ENCODE measurements around the gene PRRG4. TPM values are rescaled to one million over a fixed set of nuclear protein-coding genes. Genes with fewer than 3 reads are reported as not detected.

PRRG4 gene
- total and polyA plus RNA-seq, 2 donors (not counting 3 experiments of a cell fraction or from before 2014, with no cell fraction given), result 0.09 TPM; not detected in 1

- Histone ChIP-seq H3K27me3 (ENCODE audit: control insufficient read depth in 2 of 2, insufficient read depth in 2 of 2, low read length in 2 of 2) (no peaks in the 10 kb centered on the region), H3K9me3 (replicated peaks; ENCODE audit: control insufficient read depth, insufficient read depth, low read length) (no peaks in the 10 kb centered on the region), H3K4me1 (ENCODE audit: control insufficient read depth, extremely low read depth, insufficient read depth, low read length) (peaks cover 13% of the 10 kb centered on the region), H3K79me2 (ENCODE audit: control insufficient read depth, insufficient read depth, low read length) (peaks cover 27% of the 10 kb centered on the region), H3K4me3 (replicated peaks in 1 of 3; ENCODE audit: insufficient read depth in 1 of 3, low read depth in 1 of 3, low read length in 3 of 3) (no peak overlapping the region), H3K9ac (replicated peaks; ENCODE audit: extremely low read depth, insufficient read depth, low read length) (no peak overlapping the region), H3K4me2 (ENCODE audit: insufficient read depth, low read length) (no peak overlapping the region), H2AFZ (ENCODE audit: low read depth, low read length) (no peak overlapping the region), H4K20me1 (replicated peaks; ENCODE audit: control insufficient read depth, extremely low read depth, insufficient read depth, low read length) (no peaks in the 10 kb centered on the region), H3K27ac (ENCODE audit: insufficient read depth, low read depth, low read length) (no peak overlapping the region), H3K36me3 (ENCODE audit: control insufficient read depth in 2 of 2, extremely low read depth in 1 of 2, insufficient read depth in 2 of 2, low read length in 2 of 2) (no peaks in the 10 kb centered on the region), H3K9me1 (replicated peaks; ENCODE audit: control insufficient read depth, extremely low read depth, insufficient read depth, low read length) (no peaks in the 10 kb centered on the region)
- no peak for TF ChIP-seq POLR2AphosphoS5 (IDR thresholded peaks at IDR 0.05; ENCODE audit: insufficient read depth, low read depth, low read length)
- no peak for TF ChIP-seq EZH2 (IDR thresholded peaks at IDR 0.05; ENCODE audit: borderline replicate concordance, low read depth, low read length, severe bottlenecking)
- TF ChIP-seq POLR2A (IDR thresholded peaks at IDR 0.05; ENCODE audit: low read depth, low read length), result no peak
- TF ChIP-seq MAX (IDR thresholded peaks at IDR 0.05; ENCODE audit: insufficient read depth, insufficient read length), result no peak
- TF ChIP-seq JUN (IDR thresholded peaks at IDR 0.05; ENCODE audit: borderline replicate concordance, insufficient read depth, insufficient read length, low read depth), result no peak
- no peak for TF ChIP-seq GATA2 (IDR thresholded peaks at IDR 0.05; ENCODE audit: insufficient read depth, insufficient read length, low read depth, low read length)
- TF ChIP-seq FOS (IDR thresholded peaks at IDR 0.05; ENCODE audit: borderline replicate concordance, insufficient read depth, low read length), result no peak
- no peak for TF ChIP-seq CTCF (IDR thresholded peaks at IDR 0.05; ENCODE audit: extremely low read depth in 1 of 2, insufficient read depth in 1 of 2, low read depth in 1 of 2, low read length in 2 of 2)
- TF ChIP-seq MYC (IDR thresholded peaks at IDR 0.05; ENCODE audit: low read depth, low read length), result no peak
- DNase-seq (ENCODE audit: low read depth, low spot score) (no peak), FAIRE-seq (no peak)
- ChIA-PET POLR2A (no interaction called here), CTCF (interaction anchor here (1.6 kb wide), 1 partner anchor 13 kb away, joined by 5 read pairs; no protein-coding TSS in a partner anchor)
- dilution Hi-C loops (cut with MboI; ENCODE audit: extremely low pct_ligation_motif_present, low sequenced_read_pairs), result no loop called here
- no TSS peak for BruUV-seq (replicated peaks)
- intact Hi-C loops (cut with micrococcal nuclease), result loop anchor here (5.0 to 10.0 kb wide), 3 partner anchors 309 to 811 kb away; partner anchors contain the start of genes C11orf91 and EIF3M
Observed at GRCh38 chr11:32890843-32891656, 61.3 kb downstream of the PRRG4 start.
